HG03108 (cell line): ENCODE data around the gene ATXN2.
"Not testable (repeated sequence)": the region's sequence is repeated elsewhere in the genome, so short reads cannot be mapped to it uniquely, and the experiment has no call there.

ENCODE experiments used
- ATAC-seq: cut with Tn5 transposase; IDR thresholded peaks from one replicate; pipeline ENCODE4 v1.9.1; 2021; ENCODE audit warnings: moderate library complexity; ENCODE audit not compliant: unreplicated experiment

Gene ATXN2

DNA sequence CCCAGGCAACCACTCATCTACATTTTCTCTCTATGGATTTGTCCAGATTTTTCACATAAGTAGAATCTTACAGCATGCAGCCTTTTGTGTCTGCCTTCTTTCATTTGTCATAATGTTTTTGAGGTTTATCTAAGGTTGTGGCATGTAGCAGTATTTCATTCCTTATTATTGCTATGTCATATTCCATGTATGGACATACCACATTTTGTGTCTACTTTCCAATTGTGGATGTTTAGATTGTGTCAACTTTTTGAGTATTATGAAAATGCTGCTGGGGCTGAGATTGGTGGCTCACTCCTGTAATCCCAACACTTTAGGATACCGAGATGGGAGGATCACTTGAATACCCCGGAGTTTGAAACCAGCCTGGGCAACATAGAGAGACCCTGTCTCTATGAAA, 3.2 kb upstream of the ATXN2 start:
- no peak for ATAC-seq

DNA sequence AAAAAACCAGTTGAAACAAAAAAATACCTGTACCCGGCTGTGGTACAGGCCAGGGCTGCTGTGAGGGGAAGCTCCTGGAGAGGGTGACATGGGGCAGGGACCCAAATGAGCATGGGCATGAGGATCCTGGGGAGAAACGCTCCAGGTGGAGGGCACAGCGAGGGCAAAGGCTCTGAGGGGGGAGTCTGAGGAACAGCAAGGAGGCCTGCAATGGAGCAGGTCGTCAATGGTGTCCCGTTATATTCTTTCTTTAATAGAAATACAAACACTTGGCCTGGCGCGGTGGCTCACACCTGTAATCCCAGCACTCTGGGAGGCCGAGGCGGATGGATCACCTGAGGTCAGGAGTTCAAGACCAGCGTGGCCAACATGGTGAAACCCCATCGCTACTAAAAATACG, 1.9 kb upstream of the ATXN2 start:
- not testable (repeated sequence) for ATAC-seq

DNA sequence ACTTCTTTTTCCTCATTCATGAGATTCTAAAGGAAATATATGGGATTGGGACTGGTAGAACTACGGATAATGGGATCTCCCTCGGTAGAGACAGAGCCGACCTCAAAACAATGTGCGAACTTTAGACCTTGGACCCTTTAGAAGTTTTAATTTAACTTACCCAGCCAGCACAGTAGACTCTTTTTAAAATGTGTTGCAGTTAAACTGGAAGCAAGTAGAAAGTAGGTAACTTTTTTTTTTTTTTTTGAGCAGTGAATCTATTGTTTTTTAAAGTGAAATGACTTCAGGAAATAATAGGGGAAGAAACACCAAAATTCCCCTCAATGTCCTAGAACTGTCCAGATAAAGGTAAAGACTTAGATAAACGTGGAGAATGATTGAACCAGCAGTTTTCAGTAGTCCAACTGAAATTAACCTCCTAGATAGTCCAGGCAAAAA, 1.1 kb upstream of the ATXN2 start:
- ATAC-seq, result no peak

DNA sequence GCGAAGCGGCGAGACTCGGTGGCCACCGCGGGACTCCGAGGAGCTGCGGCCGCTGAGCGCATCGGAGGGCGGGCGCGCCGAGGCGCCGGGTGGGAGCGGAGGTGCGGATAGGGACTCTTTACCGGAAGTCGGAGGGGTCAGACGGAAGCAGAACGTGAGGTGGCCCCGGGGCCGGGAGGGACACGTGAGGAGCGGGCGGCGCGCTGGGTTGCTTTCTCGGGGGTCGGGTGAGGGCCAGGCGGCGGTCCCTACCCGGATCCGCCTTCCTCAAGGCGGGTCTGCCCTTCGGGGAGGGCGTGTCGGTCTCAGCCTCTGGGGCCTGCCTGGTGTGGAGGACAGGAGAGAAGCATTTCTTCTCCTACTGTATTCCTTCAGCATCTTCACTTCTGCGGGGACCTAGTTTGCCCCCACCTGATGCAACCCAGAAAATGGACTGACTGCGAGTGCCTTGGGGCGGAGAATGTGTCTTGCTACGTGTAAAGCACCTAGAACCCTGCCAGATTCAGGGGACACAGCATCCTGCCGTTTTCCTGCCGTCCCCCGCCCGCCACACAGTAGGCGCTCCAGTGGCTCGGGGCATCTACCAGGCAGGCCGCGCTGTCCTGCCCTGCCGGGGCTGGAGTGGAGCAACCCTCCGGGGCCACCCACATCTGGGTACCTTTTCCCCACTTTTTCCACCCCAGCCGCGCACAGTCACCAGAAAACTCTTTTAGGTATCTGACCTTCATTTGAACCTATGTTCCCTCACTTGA, 514 bp upstream of the ATXN2 start:
- ATAC-seq, result peak; percentile 51

DNA sequence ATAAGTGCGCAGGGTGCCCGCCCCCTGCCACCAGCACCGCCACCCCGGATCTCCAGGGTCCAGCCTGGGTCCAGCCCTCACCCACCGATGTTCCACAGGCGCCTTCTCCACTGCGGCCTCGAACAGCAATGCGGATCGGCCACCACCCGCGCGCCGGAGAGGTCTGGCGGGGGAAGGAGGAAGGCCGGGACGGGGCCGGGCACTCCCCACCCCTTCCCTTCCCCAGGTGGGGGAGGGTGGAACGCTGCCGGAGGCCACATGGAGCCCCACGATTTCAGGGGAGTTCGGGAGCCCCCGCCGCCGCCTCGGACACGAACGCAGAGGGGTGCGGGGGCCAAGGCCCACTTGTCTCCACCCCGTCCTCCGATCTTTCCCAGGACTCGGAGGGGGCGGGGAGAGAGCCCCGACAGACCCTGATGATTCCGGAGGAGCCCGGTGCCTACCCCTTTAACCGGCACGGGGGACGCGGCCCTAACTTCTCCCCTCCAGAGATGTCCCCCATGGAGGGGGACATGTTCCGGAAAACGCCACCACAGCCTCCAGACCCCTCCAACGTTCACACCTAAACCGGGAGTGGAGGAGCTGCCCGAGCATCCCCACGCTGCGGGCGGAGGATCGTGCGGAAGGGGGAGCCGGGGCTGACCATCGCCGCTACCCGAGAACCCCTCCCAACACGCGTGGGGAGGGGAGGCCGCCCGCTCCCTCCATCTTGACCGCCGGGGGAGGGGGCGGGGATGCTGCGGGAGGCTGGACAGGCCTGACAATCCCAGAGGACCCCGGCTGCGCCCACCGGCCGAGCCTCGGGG, 1.1 kb downstream of the ATXN2 start:
- ATAC-seq, result peak; percentile 19

DNA sequence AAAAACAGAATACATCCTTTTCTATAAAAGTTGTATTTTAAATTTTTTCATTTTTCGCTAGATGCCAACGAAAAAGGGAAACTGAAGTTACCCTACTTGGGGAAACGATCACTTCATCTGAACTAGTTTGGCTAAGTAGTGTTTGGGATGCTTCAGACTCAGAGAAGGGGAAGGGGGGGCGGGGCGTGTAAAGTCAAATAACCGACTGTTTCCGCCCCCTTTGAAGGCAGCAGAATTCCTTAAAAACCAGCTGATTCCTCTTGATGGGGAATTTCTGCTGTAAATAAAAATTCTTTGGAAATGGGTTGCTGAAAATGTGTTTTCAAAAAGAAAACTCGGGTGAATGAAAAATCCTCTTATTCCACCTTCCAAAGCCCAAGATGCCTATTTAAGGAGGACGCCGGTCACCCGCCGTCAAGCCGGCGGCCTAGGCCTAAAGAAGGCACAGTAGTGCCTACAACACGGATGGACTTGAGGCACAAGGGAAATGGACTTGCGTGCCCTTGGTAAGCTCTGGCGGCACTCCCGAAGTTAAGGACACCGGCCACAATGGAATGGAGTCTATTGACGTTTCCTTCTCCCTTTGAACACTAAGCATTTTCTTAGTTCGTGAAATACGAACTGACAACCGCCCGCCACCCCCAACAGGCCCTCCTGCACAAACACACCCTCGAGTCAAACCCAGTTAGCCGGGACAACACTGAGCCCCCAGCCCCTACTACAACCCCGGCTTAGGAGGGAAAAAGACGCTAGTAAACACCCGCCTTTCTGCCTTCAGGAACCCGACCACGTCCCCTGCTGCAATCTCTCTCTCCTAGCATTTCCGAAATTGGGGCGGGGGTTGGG, 1.9 kb downstream of the ATXN2 start:
- ATAC-seq, result no peak

DNA sequence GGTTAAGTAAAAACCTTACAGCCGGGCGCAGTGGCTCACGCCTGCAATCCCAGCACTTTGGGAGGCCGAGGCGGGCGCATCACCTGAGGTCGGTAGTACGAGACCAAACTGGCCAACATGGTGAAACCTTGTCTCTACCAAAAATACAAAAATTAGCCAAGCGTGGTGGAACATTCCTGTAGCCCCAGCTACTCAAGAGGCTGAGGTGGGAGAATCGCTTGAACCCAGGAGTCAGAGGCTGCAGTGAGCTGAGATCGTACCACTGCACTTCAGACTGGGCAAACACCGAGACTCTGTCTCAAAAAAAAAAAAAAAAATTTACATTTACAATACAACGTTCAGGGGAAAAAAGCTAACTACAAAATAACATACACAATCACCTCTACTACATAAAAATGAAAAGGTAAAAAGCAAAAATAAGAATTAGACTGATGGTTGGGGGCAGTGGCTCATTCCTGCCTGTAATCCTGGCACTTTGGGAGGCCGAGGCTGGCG, 3.7 kb downstream of the ATXN2 start:
- not testable (repeated sequence) for ATAC-seq

DNA sequence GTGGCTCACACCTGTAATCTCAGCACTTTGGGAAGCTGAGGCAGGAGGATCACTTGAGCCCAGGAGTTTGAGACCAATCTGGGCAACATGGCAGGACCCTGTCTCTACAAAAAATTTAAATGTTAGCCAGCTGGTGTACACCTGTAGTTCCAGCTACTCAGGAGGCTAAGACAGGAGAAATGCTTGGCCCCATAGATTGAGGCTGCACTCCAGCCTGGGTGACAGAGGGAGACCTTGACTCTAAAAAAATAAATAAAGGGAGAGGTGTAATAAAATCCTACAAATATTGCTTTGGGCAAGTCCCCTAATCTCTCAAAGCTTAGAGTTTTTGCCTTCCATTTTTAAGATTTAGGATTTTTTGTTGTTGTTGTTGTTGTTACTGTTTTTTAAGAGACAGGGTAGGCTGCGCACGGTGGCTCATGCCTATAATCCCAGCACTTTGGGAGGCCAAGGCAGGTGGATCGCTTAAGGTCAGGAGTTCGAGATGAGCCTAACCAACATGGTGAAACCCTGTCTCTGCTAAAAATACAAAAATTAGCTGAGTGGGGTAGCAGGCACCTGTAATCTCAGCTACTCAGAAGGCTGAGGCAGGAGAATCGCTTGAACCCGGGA, 7.6 kb downstream of the ATXN2 start:
- ATAC-seq, result not testable (repeated sequence)

DNA sequence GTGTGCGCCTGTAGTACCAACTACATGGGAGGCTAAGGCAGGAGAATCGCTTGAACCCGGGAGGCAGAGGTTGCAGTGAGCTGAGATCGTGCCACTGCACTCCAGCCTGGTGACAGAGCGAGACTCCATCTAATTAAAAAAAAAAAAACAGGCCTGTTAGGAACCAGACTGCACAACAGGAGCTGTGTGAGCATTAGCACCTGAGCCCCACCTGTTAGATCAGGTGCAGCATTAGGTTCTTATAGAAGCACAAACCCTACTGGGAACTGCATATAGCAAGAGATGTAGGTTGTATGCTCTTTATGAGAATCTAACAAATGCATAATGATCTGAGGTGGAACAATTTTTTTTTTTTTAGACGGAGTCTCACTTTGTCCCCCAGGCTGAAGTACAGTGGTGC, 8.6 kb downstream of the ATXN2 start:
- no peak for ATAC-seq

DNA sequence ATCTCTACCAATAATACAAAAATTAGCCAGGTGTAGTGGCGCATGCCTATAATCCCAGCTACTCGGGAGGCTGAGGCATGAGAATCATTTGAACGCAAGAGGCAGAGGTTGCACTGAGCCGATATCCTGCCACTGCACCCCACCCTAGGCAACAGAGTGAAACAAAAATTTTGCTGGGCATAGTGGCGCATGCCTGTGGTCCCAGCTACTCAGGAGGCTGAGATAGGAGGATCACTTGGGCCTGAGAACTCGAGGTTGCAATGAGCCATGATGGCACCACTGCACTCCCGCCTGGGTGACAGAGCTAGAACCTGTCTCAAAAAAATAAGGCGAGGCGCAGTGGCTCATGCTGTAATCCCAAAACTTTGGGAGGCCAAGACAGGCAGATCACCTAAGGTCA, 9.5 kb downstream of the ATXN2 start:
- ATAC-seq, result no peak

DNA sequence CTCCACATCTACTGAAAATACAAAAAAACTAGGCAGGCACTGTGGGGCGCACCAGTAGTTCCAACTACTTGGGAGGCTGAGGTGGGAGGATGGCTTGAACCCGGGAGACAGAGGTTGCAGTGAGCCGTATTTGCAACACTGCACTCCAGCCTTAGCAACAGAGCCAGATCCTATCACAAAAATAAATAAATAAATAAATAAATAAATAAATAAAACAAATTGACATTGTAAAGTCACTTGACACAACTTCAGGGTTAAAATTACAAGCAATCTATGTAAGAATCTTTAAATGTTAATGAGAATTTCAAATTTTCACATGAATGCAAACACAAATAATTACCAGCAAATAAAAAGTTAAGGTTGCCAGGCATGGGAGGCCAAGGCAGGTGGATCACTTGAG, 11.1 kb downstream of the ATXN2 start:
- no peak for ATAC-seq

DNA sequence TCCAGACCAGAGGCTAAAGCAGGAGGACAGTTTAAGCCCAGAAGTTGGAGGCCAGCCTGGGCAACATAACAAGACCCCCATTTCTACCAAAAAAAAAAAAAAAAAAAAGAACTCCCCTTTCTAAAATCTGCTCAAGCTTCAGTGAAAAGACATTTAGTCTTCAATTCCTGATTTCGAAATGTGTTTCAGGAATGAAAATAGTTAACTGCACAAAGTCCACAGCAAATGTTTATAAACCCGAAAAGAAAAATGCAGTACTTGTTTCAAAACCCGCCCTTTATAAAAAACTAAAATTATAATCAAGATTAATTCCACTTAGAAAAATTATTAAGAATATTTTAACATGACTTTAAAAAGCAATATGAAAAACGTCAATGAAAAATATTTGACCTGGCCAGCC, 12.1 kb downstream of the ATXN2 start:
- no peak for ATAC-seq

DNA sequence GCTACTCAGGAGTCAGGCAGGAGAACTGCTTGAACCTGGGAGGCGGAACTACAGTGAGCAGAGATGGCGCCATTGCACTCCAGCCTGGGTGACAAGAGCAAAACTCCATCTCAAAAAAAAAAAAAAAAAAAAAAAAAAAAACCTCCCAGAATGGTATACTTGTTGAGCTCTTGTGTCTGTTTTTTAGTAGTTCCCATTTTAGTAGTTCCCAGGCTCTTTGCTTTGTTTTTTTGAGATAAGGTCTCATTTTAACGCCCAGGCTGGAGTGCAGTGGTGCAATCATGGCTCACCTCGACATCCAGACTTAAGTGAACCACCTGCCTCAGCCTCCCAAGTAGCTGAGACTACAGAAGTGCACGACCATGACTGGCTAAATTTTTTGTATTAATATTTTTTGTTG, 13.4 kb downstream of the ATXN2 start:
- no peak for ATAC-seq

DNA sequence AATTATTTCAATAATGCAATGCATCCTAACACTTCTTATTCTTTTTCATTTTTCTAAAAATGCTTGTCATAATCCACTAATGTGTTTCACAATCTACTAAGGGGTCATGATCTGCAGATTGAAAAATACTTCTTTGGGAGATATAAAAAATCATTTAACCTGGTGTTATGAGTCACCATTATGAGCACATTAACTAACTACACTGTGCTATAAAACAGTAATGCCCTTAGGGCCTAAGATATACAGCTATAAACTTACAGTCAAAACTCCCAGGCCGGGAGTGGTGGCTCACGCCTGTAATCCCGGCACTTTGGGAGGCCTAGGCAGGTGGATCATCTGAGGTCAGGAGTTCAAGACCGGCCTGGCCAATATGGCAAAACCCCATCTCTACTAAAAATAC, 14.2 kb downstream of the ATXN2 start:
- ATAC-seq, result no peak

DNA sequence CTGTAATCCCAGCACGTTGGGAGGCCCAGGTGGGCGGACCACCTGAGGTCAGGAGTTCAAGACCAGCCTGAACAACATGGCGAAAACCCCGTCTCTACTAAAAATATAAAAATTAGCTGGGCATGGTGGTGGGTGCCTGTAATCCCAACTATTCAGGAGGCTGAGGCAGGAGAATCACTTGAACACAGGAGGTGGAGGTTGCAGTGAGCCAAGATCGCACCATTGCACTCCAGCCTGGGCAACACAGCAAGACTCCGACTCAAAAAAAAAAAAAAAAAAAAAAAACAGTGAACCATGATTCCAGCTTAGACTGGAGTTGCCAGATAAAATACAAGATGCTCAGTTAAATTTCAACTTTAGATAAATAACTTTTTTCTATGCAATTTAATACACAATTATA, 15.6 kb downstream of the ATXN2 start:
- ATAC-seq, result not testable (repeated sequence)

DNA sequence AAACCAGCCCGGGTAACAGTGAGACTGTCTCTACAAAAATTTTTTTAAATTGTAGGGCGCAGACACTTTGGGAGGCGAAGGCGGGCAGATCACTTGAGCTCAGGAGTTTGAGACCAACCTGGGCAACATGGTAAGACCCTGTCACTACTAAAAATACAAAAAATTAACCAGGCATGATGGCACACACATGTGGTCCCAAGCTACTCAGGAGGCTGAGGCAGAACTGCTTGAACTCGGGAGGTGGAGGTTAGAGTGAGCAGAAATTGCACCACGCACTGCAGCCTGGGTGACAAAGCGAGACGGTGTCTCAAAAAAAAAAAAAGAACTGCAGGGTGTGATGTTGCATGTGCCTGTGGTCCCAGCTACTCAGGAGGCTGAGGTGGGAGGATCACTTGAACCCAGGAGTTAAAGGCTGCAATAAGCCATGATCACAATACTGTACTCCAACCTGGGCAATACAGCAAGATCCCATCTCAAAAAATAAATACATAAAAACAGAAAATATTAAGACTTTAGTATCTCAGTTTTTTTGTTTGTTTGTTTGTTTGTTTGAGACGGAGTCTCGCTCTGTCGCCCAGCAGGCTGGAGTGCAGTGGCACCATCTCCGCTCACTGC, 16.9 kb downstream of the ATXN2 start:
- no peak for ATAC-seq

DNA sequence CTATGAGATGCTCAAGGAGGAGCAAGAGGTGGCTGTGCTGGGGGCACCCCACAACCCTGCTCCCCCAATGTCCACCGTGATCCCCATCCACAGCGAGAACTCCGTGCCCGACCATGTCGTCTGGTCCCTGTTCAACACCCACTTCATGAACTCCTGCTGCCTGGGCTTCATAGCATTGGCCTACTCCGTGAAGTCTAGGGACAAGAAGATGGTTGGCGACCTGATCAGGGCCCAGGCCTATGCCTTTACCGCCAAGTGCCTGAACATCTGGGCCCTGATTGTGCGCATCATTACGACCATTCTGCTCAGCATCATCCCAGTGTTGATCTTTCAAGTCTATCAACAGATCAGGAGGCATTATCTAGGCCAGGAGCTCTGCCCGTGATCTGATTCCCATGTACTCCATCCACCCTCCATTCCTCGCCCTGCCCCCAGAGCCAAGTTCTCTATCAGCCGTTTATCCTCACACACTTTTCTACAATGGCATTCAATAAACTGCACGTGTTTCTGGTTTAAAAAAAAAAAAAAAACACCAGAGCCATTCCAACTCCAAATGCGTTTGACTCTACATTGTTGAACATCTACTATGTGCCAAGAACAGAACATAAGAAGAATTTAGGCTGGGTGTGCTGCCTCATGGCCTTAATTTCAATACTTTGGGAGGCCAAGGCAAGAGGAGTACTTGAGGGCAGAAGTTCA, 17.5 kb downstream of the ATXN2 start:
- no peak for ATAC-seq

DNA sequence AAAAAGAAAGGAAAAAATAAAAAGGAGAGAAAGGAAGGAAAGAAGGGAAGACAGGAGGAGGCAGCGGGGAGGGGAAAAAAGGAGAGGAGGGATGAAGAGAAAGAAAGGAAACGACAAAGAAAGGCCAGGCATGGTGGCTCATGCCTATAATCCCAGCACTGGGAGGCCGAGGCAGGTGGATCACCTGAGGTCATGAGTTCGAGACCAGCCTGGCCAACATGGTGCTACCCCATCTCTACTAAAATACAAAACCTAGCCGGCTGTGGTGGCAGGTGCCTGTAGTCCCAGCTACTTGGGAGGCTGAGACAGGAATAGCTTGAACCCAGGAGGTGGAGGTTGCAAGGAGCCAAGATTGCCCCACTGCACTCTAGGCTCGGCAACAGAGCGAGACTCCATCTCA, 18.4 kb downstream of the ATXN2 start:
- no peak for ATAC-seq

DNA sequence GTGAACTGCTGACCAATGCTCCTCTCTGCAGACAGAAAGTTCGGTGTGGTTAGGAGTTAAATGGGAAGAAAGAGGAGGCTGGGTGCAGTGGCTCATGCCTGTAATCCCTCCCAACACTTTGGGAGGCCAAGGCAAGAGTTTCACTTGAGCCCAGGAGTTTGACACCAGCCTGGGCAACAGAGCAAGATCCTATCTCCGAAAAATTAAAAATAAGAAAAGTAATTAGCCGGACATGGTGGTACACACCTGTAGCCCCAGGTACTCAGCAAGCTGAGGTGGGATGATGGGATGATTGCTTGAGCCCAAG, 19.0 kb downstream of the ATXN2 start:
- no peak for ATAC-seq

DNA sequence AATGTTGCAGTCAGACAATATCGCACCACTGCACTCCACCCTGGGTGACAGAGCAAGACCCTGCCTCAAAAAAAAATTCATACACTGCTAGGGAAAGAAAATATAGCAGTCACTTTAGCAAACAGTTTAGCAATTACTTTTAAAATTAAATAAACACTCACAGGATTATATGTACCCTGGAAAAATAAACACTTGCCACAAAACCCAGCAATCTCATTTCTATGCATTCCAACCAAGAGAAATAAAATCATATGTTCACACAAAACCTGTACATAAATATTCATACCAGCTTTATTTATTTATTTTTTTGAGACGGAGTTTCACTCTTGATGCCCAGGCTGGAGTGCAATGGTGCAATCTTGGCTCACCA, 20.2 kb downstream of the ATXN2 start:
- no peak for ATAC-seq
